ENCODE measurements around the gene PEX16. TPM values are rescaled to one million over a fixed set of nuclear protein-coding genes. Genes with fewer than 3 reads are reported as not detected.

PEX16 gene
- total and polyA plus RNA-seq, 10 donors: 29.2 to 50.1 (median 34.9) TPM

GRCh38 chr11:45870706-45871105 is 47.0 kb downstream of the PEX16 start:
- H3K4me3 ChIP-seq: no peak overlapping the region
- 88 to 100% (median 91%) methylated on average over 4 of the region's 4 CpGs for WGBS, 5 donors
- DNase-seq: no peak
- H3K27ac ChIP-seq: no peak overlapping the region
- H3K4me1 ChIP-seq: no peaks in the 10 kb centered on the region
- no peaks in the 10 kb centered on the region for H3K9me3 ChIP-seq
- TF ChIP-seq POLR2A (IDR thresholded peaks at IDR 0.05) (no peak), POLR2AphosphoS5 (IDR thresholded peaks at IDR 0.05) (peak in 1 of 3 donors; percentile 12), CTCF (IDR thresholded peaks at IDR 0.05 in 8 of 11, conservative IDR thresholded peaks at IDR 0.05 in 3 of 11) (no peak)
- H3K27me3 ChIP-seq (replicated peaks in 1 of 7): no peaks in the 10 kb centered on the region
- peaks cover 5 to 100% (median 92%) of the 10 kb centered on the region in 6 donors for H3K36me3 ChIP-seq
- intact Hi-C loops (cut with DNase I; ENCODE audit: low total_unique reads): no loop called here

DNA sequence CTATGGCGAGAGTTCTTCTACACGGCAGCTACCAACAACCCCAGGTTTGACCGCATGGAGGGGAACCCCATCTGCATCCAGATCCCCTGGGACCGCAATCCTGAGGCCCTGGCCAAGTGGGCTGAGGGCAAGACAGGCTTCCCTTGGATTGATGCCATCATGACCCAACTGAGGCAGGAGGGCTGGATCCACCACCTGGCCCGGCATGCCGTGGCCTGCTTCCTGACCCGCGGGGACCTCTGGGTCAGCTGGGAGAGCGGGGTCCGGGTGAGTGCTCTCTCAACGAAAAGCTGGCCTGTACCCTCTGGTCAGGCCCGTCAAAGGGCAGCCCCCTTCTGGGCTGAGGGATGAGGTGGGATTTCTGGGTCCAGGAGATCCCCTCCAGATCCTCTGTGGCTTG is 48.1 kb downstream of the PEX16 start:
- Histone ChIP-seq H3K4me1 (no peaks in the 10 kb centered on the region), H3K36me3 (peaks cover 5 to 100% (median 95%) of the 10 kb centered on the region in 6 donors), H3K27me3 (replicated peaks in 1 of 7) (no peaks in the 10 kb centered on the region), H3K4me3 (no peak overlapping the region), H3K27ac (no peak overlapping the region), H3K9me3 (no peaks in the 10 kb centered on the region)
- 90 to 96% (median 94%) methylated on average over 4 to 12 of the region's 12 CpGs for WGBS, 5 donors
- intact Hi-C loops (cut with DNase I; ENCODE audit: low total_unique reads): no loop called here
- TF ChIP-seq POLR2A (IDR thresholded peaks at IDR 0.05) (no peak), POLR2AphosphoS5 (IDR thresholded peaks at IDR 0.05) (peak in 2 of 3 donors; percentile 7 to 40)
- no peak for DNase-seq

GRCh38 chr11:45864041-45864440 is 53.6 kb downstream of the PEX16 start:
- no peaks in the 10 kb centered on the region for H3K27me3 ChIP-seq (replicated peaks in 1 of 7)
- no peaks in the 10 kb centered on the region for H3K9me3 ChIP-seq
- peaks cover 9 to 100% (median 91%) of the 10 kb centered on the region in 6 donors for H3K36me3 ChIP-seq

GRCh38 chr11:45860764-45861510 is 56.7 kb downstream of the PEX16 start:
- DNase-seq: no peak
- H3K4me3 ChIP-seq: no peak overlapping the region
- H3K9me3 ChIP-seq: no peaks in the 10 kb centered on the region
- peak overlapping the region in 1 of 8 donors; percentile 68 for H3K27ac ChIP-seq
- no peaks in the 10 kb centered on the region for H3K27me3 ChIP-seq (replicated peaks in 1 of 7)
- peaks cover 29 to 46% (median 33%) of the 10 kb centered on the region in 6 donors for H3K4me1 ChIP-seq
- peaks cover 9 to 100% (median 89%) of the 10 kb centered on the region in 6 donors for H3K36me3 ChIP-seq
- TF ChIP-seq POLR2AphosphoS5 (IDR thresholded peaks at IDR 0.05) (no peak), CTCF (IDR thresholded peaks at IDR 0.05 in 8 of 11, conservative IDR thresholded peaks at IDR 0.05 in 3 of 11) (no peak), POLR2A (IDR thresholded peaks at IDR 0.05) (no peak)
- WGBS, 5 donors: 85 to 94% (median 87%) methylated on average over 9 to 10 of the region's 10 CpGs
- intact Hi-C loops (cut with DNase I; ENCODE audit: low total_unique reads): no loop called here

More at GRCh38 chr11:45864041-45864440, 53.6 kb downstream of the PEX16 start:
- Histone ChIP-seq H3K4me3 (no peak overlapping the region), H3K4me1 (peaks cover 5 to 17% (median 9%) of the 10 kb centered on the region in 6 donors), H3K27ac (no peak overlapping the region)
- TF ChIP-seq POLR2A (IDR thresholded peaks at IDR 0.05) (no peak), CTCF (IDR thresholded peaks at IDR 0.05 in 8 of 11, conservative IDR thresholded peaks at IDR 0.05 in 3 of 11) (no peak), POLR2AphosphoS5 (IDR thresholded peaks at IDR 0.05) (no peak)
- intact Hi-C loops (cut with DNase I; ENCODE audit: low total_unique reads): no loop called here
- DNase-seq: no peak

Measured in spleen (tissue), 11 donors.